ENCODE results near the gene NEK5.

The NEK5 gene

GRCh38 chr13:52047463-52047862, 81.4 kb downstream of the NEK5 start:
- Histone ChIP-seq H3K4me3 (ENCODE audit: insufficient read depth, low read length, poor library complexity, severe bottlenecking) (no peak overlapping the region), H2AFZ (ENCODE audit: low read depth, low read length, severe bottlenecking) (no peak overlapping the region), H3K9me2 (replicated peaks; ENCODE audit: insufficient read depth, low read length) (no peaks in the 10 kb centered on the region), H3K27me3 (ENCODE audit: low read length) (no peaks in the 10 kb centered on the region), H3K79me2 (ENCODE audit: insufficient read depth, low read length) (no peaks in the 10 kb centered on the region), H3K36me3 (ENCODE audit: low read length) (no peaks in the 10 kb centered on the region), H3K27ac (ENCODE audit: low read depth, low read length) (no peak overlapping the region), H3K9ac (ENCODE audit: low read length) (no peak overlapping the region), H3K4me2 (ENCODE audit: low read depth, low read length, poor library complexity, severe bottlenecking) (no peak overlapping the region), H3K9me3 (ENCODE audit: insufficient read depth, low read length) (no peaks in the 10 kb centered on the region), H4K20me1 (ENCODE audit: low read depth, low read length) (no peaks in the 10 kb centered on the region), H3F3A (ENCODE audit: insufficient read depth) (no peaks in the 10 kb centered on the region)
- TF ChIP-seq EZH2phosphoT487 (conservative IDR thresholded peaks at IDR 0.05; ENCODE audit: low read length) (no peak), CTCF (IDR thresholded peaks at IDR 0.05; ENCODE audit: insufficient read depth, low read length, poor library complexity, severe bottlenecking) (no peak)

DNA sequence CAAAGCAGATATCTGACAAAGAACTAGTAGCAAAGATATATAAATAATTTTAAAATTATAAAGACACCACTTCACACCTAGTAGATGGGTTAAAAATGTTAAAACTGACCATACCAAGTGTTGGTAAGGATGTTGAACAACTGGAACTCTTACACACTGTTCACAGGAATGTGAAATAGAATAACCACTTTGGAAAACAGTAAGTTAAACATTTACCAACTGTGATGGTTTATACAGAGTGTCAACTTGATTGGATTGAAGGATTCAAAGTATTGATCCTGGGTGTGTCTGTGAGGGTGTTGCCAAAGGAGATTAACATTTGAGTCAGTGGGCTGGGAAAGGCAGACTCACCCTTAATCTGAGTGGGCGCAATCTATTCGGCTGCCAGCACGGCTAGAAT, 85.2 kb downstream of the NEK5 start:
- H3K27ac ChIP-seq (ENCODE audit: low read depth, low read length) = no peak overlapping the region
- H3K27me3 ChIP-seq (ENCODE audit: low read length) = no peaks in the 10 kb centered on the region
- TF ChIP-seq CTCF (IDR thresholded peaks at IDR 0.05; ENCODE audit: insufficient read depth, low read length, poor library complexity, severe bottlenecking) (no peak), EZH2phosphoT487 (conservative IDR thresholded peaks at IDR 0.05; ENCODE audit: low read length) (no peak)
- no peaks in the 10 kb centered on the region for H3K9me3 ChIP-seq (ENCODE audit: insufficient read depth, low read length)
- H3K9me2 ChIP-seq (replicated peaks; ENCODE audit: insufficient read depth, low read length) = no peaks in the 10 kb centered on the region
- H2AFZ ChIP-seq (ENCODE audit: low read depth, low read length, severe bottlenecking) = no peak overlapping the region
- H3K79me2 ChIP-seq (ENCODE audit: insufficient read depth, low read length) = no peaks in the 10 kb centered on the region
- no peak overlapping the region for H3K4me3 ChIP-seq (ENCODE audit: insufficient read depth, low read length, poor library complexity, severe bottlenecking)
- no peak overlapping the region for H3K9ac ChIP-seq (ENCODE audit: low read length)
- no peak overlapping the region for H3K4me2 ChIP-seq (ENCODE audit: low read depth, low read length, poor library complexity, severe bottlenecking)
- H3K36me3 ChIP-seq (ENCODE audit: low read length) = no peaks in the 10 kb centered on the region
- H3F3A ChIP-seq (ENCODE audit: insufficient read depth) = no peaks in the 10 kb centered on the region
- no peaks in the 10 kb centered on the region for H4K20me1 ChIP-seq (ENCODE audit: low read depth, low read length)

DNA sequence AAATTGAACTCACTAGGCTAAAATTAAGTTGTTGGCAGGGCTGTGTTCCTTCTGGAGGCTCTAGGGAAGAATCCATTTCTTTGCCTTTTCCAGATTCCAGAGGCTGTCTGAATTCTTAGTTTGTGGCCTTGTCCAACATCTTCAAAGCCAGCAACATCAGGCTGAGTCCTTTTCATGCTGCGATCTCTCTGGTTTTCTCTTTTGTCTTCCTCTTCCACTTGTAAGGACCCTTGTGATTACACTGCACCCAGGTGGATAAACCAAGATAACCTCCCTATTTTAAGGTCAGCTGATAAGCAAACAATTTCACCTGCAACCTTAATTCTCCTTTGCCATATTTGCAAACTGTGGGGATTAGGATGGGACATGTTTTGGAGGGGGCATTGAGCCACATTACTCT, 92.8 kb downstream of the NEK5 start:
- no peak overlapping the region for H3K27ac ChIP-seq (ENCODE audit: low read depth, low read length)
- 0 out of 2 replicates have a peak, but pooled peaks cover 3% of the 10 kb centered on the region for H4K20me1 ChIP-seq (ENCODE audit: low read depth, low read length)
- H3K4me2 ChIP-seq (ENCODE audit: low read depth, low read length, poor library complexity, severe bottlenecking) = no peak overlapping the region
- no peak overlapping the region for H3K9ac ChIP-seq (ENCODE audit: low read length)
- H3K27me3 ChIP-seq (ENCODE audit: low read length) = no peaks in the 10 kb centered on the region
- TF ChIP-seq CTCF (IDR thresholded peaks at IDR 0.05; ENCODE audit: insufficient read depth, low read length, poor library complexity, severe bottlenecking) = no peak
- no peak for TF ChIP-seq EZH2phosphoT487 (conservative IDR thresholded peaks at IDR 0.05; ENCODE audit: low read length)
- H3K36me3 ChIP-seq (ENCODE audit: low read length) = no peaks in the 10 kb centered on the region
- H3F3A ChIP-seq (ENCODE audit: insufficient read depth) = no peaks in the 10 kb centered on the region
- H3K9me2 ChIP-seq (replicated peaks; ENCODE audit: insufficient read depth, low read length) = no peaks in the 10 kb centered on the region
- H3K4me3 ChIP-seq (ENCODE audit: insufficient read depth, low read length, poor library complexity, severe bottlenecking) = no peak overlapping the region
- H2AFZ ChIP-seq (ENCODE audit: low read depth, low read length, severe bottlenecking) = no peak overlapping the region
- no peaks in the 10 kb centered on the region for H3K79me2 ChIP-seq (ENCODE audit: insufficient read depth, low read length)
- no peaks in the 10 kb centered on the region for H3K9me3 ChIP-seq (ENCODE audit: insufficient read depth, low read length)
